A549 treated with DMSO at 1 μM for 4 hours (cell line): ENCODE data around the gene DBN1. TPM values are rescaled to one million over a fixed set of nuclear protein-coding genes. Genes with fewer than 3 reads are reported as not detected.

Experiments used
- total RNA-seq: library from RNA; stranded (reverse); fragments of 200-300 nt; extraction: Qiagen RNA extraction; gene quantifications from 5 replicates; pipeline ENCODE4 v1.2.3, GENCODE V29; 2022; ENCODE audit warnings: low read depth

DBN1 gene
- total RNA-seq, result 55.6 to 80.1 TPM (median 63.8 TPM) in 5 replicates

DNA sequence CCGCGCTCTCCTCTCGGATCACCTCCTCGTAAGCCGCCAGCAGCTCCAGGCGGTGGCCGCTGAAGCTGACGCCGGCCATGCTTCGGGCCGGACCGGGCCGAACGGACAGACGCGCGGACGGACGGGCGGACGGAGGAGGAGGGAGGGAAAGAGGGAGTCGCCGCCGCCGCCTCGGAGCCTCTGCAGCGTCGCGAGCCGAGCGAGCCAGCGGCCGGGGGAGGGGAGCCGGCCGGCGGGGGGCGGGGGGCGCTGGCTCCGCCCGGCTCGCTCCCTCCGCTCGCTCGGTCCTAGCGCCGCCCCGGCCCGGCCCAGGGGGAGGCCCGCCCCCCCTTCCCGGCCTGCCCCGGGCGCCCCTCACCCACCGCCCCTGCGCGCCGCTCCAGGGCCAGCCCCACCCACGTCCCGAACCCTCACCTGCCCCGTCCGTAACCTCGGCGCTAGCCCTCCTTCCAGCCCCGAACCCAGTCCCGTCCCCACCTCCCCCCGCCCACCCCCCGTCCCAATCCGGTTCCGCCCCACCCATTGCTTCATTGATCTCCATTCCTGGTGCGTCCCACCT lies at the start of gene DBN1:
Gene DBN1, minus strand, starts transcription at position 192 of the 559 bp plus-strand sequence. Its CDS starts 113 bp downstream, at position 79.

GRCh38 chr5:177516601-177517568 lies 43.5 kb upstream of the DBN1 start, which contains the start of gene DDX41:
Gene DDX41 (minus strand): TSS chr5:177516961. CDS start chr5:177516945, 16 bp downstream.

GRCh38 chr5:177509381-177509951 lies 36.0 kb upstream of the DBN1 start, which contains the start of gene DOK3:
Gene DOK3 (minus strand): TSS chr5:177509826. CDS start chr5:177509540, 286 bp downstream.

DNA sequence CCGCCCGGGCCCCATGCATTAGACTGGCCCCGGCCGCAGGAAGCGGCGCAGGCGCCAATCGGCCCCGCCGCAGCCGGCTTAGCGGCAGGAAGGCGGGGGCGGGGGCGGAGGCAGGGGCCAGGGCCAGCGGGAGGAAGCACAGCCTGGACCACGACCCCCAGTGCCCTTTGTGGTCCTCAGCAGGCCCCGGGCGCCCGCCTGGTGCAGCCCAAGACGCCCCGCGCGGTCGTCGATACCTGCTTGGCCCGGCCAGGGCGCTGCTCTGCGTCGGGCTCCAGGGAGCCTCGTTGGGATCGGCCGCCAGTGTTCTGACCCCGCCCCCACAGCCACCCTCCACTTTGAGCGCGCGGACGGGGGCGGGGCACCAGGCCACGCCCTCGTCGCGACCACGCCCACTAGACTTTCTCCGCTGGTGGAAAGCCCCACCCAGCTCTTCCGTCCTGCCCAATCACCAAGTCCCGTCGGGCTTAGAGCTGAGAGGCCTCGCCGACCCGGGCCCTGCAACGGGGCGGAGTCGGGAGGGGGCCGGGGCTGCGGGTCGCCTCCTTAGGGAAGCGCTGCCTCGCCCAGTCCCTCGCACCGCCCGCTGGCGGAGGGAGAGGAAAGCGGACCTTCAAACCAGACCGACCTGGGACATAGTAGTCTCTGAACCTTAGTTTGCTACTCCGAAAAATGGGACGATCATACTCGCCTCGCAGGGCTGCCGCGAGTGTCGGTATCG lies 24.0 kb upstream of the DBN1 start, which contains the start of gene PDLIM7:
Gene PDLIM7, minus strand, starts transcription at position 313 of the 721 bp plus-strand sequence. CDS start 1,092 bp downstream, outside the sequence.

DNA sequence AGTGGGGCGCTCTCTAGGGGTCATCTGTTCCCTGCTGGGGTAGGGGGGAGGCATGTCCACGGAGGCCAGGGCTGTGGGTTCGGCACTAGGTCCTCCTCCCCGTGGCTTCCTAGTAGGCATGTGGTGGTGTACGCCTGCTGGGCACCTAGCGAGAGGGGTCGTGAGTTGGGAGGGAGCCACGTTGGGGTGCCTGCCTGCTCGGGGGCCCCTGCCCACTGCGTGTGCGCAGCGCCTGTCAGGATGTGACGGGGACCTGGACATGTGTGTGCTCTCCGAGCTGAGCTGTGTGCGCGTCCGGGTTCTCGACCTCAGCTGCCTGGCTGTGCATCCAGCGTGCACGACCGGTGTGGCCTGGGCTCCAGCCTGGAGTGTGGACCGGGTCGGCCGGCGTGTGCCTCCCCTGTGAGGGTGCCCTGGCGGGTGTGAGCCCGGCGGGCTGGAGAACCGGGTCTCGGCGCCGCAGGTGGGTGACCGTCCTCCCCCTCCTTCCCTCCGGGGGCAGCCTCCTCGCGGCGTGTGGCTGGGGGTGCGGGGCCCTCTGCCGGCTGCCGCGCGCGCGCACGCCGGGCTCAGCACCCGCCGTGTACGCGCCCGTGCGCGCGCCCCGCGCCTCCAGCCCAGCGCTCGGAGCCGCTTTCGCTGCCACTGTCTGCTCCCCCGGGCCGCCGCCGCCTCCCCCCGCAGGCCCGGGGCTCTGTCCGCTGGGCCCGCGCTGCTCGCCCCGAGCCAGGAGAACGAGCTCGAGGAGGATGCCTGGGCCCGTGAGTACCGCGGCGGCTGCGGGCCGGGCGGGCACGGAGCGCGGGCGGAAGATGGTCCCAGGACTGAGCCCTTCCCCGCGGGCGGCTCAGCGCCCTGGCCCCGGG lies 27.0 kb downstream of the DBN1 start, which contains the start of gene PRR7:
Gene PRR7, plus strand, starts transcription at position 615 of the 866 bp plus-strand sequence. CDS start 8,254 bp downstream, outside the sequence.

GRCh38 chr5:177426566-177427210 lies 46.7 kb downstream of the DBN1 start, which contains the start of gene GRK6:
Gene GRK6 (plus strand): TSS chr5:177426676. CDS start chr5:177426846, 170 bp downstream.

GRCh38 chr5:177409043-177409801 lies 64.2 kb downstream of the DBN1 start, which contains the start of gene F12:
Gene F12 (minus strand): TSS chr5:177409564. CDS start chr5:177409527, 37 bp downstream.

Other genes starting within 250 kb of the DBN1 start
- 23.6 to 29.0 TPM (median 25.9 TPM) in 5 replicates for gene RAB24, start 169.9 kb downstream of the DBN1 start, total RNA-seq
- 286 to 389 TPM (median 365 TPM) in 5 replicates for gene PRELID1, start 169.8 kb downstream of the DBN1 start, total RNA-seq
- 11.4 to 22.4 TPM (median 16.5 TPM) in 5 replicates for gene MXD3, start 161.7 kb downstream of the DBN1 start, total RNA-seq
- 172 to 250 TPM (median 197 TPM) in 5 replicates for gene LMAN2, start 122.0 kb downstream of the DBN1 start, total RNA-seq
- gene RGS14, start 115.7 kb downstream of the DBN1 start, total RNA-seq, result 2.9 to 8.2 TPM (median 6.1 TPM) in 5 replicates
- gene SLC34A1, start 89.2 kb downstream of the DBN1 start, total RNA-seq, result 0.04 TPM in 1 of 5 replicates, not detected in the others
- not detected in 5 replicates for gene PFN3, start 73.0 kb downstream of the DBN1 start, total RNA-seq
- gene F12, start 64.1 kb downstream of the DBN1 start, total RNA-seq, result 13.8 to 24.7 TPM (median 20.7 TPM) in 5 replicates
- 22.2 to 29.4 TPM (median 24.8 TPM) in 5 replicates for gene GRK6, start 47.0 kb downstream of the DBN1 start, total RNA-seq
- gene PRR7, start 26.8 kb downstream of the DBN1 start, total RNA-seq, result 13.5 to 37.0 TPM (median 31.3 TPM) in 5 replicates
- 82.0 to 110 TPM (median 88.5 TPM) in 5 replicates for gene PDLIM7, start 24.0 kb upstream of the DBN1 start, total RNA-seq
- gene DOK3, start 36.2 kb upstream of the DBN1 start, total RNA-seq, result 3.3 to 7.5 TPM (median 4.3 TPM) in 5 replicates
- gene DDX41, start 43.3 kb upstream of the DBN1 start, total RNA-seq, result 111 to 190 TPM (median 121 TPM) in 5 replicates
- gene FAM193B, start 80.9 kb upstream of the DBN1 start, total RNA-seq, result 18.0 to 33.3 TPM (median 28.4 TPM) in 5 replicates
- gene TMED9, start 118.6 kb upstream of the DBN1 start, total RNA-seq, result 262 to 315 TPM (median 273 TPM) in 5 replicates
- gene B4GALT7, start 126.5 kb upstream of the DBN1 start, total RNA-seq, result 19.6 to 29.3 TPM (median 26.1 TPM) in 5 replicates